Fibroblast of lung (primary cell): ENCODE measurements around the gene CLTB. TPM values are rescaled to one million over a fixed set of nuclear protein-coding genes. Genes with fewer than 3 reads are reported as not detected.

Experiments used
- DNase-seq, 2 donors: peaks; one replicate each; pipeline versions ENCODE4 v3.0.0 to v3.0.0-alpha.2; 2010; ENCODE audit warnings: low read depth in 2 of 2
- H2AFZ ChIP-seq: 2 replicates; pipeline ENCODE4 v1.5.1; 2012; ENCODE audit warnings: low read length, control low read depth, inconsistent platforms
- H3K27ac ChIP-seq: 2 replicates; pipeline ENCODE4 v1.5.1; 2011; ENCODE audit warnings: low read length, control low read depth; ENCODE audit not compliant: insufficient read depth
- H3K27me3 ChIP-seq: 2 replicates; pipeline ENCODE4 v1.5.1; 2011; ENCODE audit warnings: mild to moderate bottlenecking, low read length; ENCODE audit not compliant: control insufficient read depth, insufficient read depth
- H3K36me3 ChIP-seq: 2 replicates; pipeline ENCODE4 v1.5.1; 2011; ENCODE audit warnings: low read length; ENCODE audit not compliant: control insufficient read depth, insufficient read depth
- H3K4me1 ChIP-seq: 2 replicates; pipeline ENCODE4 v1.5.1; 2011; ENCODE audit warnings: low read length; ENCODE audit not compliant: control insufficient read depth, insufficient read depth; ENCODE audit errors: extremely low read depth
- H3K4me2 ChIP-seq: 2 replicates; pipeline ENCODE4 v1.5.1; 2011; ENCODE audit warnings: low read length, control low read depth; ENCODE audit not compliant: insufficient read depth; ENCODE audit errors: extremely low read depth
- H3K4me3 ChIP-seq, 4 experiments: fragments of 200-600 bp in 1 of 4; sonication (generic) in 1 of 4; replicated peaks in 1 of 4; 2 replicates each; pipeline ENCODE4 v1.5.1; 2011 to 2016; ENCODE audit warnings: low read length in 4 of 4, low read depth in 3 of 4, mild to moderate bottlenecking in 3 of 4, control low read depth in 2 of 4, inconsistent platforms in 1 of 4, mixed read lengths in 1 of 4; ENCODE audit not compliant: insufficient read depth in 1 of 4; ENCODE audit errors: control extremely low read depth in 1 of 4
- H3K79me2 ChIP-seq: 2 replicates; pipeline ENCODE4 v1.5.1; 2012; ENCODE audit warnings: mild to moderate bottlenecking, low read length, inconsistent platforms; ENCODE audit not compliant: control insufficient read depth, insufficient read depth
- H3K9ac ChIP-seq: 2 replicates; pipeline ENCODE4 v1.5.1; 2011; ENCODE audit warnings: mild to moderate bottlenecking, low read length, control low read depth; ENCODE audit not compliant: insufficient read depth
- H3K9me3 ChIP-seq: 2 replicates; pipeline ENCODE4 v1.5.1; 2012; ENCODE audit warnings: low read depth, low read length; ENCODE audit not compliant: control insufficient read depth, insufficient read depth
- H4K20me1 ChIP-seq: 2 replicates; pipeline ENCODE4 v1.5.1; 2011; ENCODE audit warnings: low read length; ENCODE audit not compliant: control insufficient read depth, insufficient read depth; ENCODE audit errors: extremely low read depth
- CTCF ChIP-seq, 2 donors: IDR thresholded peaks in 1 of 2; conservative IDR thresholded peaks in 1 of 2; 1 replicate in 1 of 2; 2 replicates in 1 of 2; pipeline ENCODE4 v1.5.1; 2011 to 2012; ENCODE audit warnings: low read length in 2 of 2, control low read depth in 1 of 2, inconsistent platforms in 1 of 2, low read depth in 1 of 2, mild to moderate bottlenecking in 1 of 2
- EZH2 ChIP-seq: IDR thresholded peaks from 2 replicates; pipeline ENCODE4 v1.5.1; 2012; ENCODE audit warnings: low read length, control low read depth, mild to moderate bottlenecking; ENCODE audit errors: missing control alignments
- polyA plus RNA-seq, 2 donors: library from polyadenylated mRNA; depleted of rRNA in 1 of 2; stranded (reverse) in 1 of 2; unstranded in 1 of 2; fragments of >200 nt; gene quantifications; 2 replicates each; pipeline ENCODE4 v1.2.1, GENCODE V29; 2011 to 2012; ENCODE audit warnings: missing spikeins in 1 of 2
- total RNA-seq: library from RNA; depleted of rRNA; stranded (reverse); fragments of >200 nt; gene quantifications from 2 replicates; pipeline ENCODE4 v1.2.1, GENCODE V29; 2014

Gene CLTB
- total and polyA plus RNA-seq, 2 donors (not counting 1 experiment from before 2014, with no cell fraction given) = 90.8 to 94.3 TPM

- peak; percentile 15 to 62 for DNase-seq
- H4K20me1 ChIP-seq = no peaks in the 10 kb centered on the region
- H3K9me3 ChIP-seq = no peaks in the 10 kb centered on the region
- H3K79me2 ChIP-seq = peaks cover 45% of the 10 kb centered on the region
- no peak overlapping the region for H2AFZ ChIP-seq
- H3K27ac ChIP-seq = no peak overlapping the region
- H3K27me3 ChIP-seq = no peaks in the 10 kb centered on the region
- H3K9ac ChIP-seq = no peak overlapping the region
- TF ChIP-seq CTCF (conservative IDR thresholded peaks at IDR 0.05 in 1 of 2, IDR thresholded peaks at IDR 0.05 in 1 of 2; ENCODE audit: low read depth in 1 of 2, low read length in 2 of 2) = no peak
- TF ChIP-seq EZH2 = no peak
- H3K4me3 ChIP-seq = peak overlapping the region in 2 of 4 experiments; percentile 40 to 41
- H3K4me2 ChIP-seq = no peak overlapping the region
- H3K4me1 ChIP-seq = peaks cover 2% of the 10 kb centered on the region
- peaks cover 5% of the 10 kb centered on the region for H3K36me3 ChIP-seq
Measured at GRCh38 chr5:176359658-176360057, 56.7 kb downstream of the CLTB start.

- H3K9ac ChIP-seq = no peak overlapping the region
- H3K4me1 ChIP-seq = peaks cover 2% of the 10 kb centered on the region
- DNase-seq = no peak
- H3K27ac ChIP-seq = no peak overlapping the region
- H3K27me3 ChIP-seq = no peaks in the 10 kb centered on the region
- H3K9me3 ChIP-seq = no peaks in the 10 kb centered on the region
- TF ChIP-seq CTCF (conservative IDR thresholded peaks at IDR 0.05 in 1 of 2, IDR thresholded peaks at IDR 0.05 in 1 of 2; ENCODE audit: low read depth in 1 of 2, low read length in 2 of 2) = no peak
- TF ChIP-seq EZH2 = no peak
- H3K36me3 ChIP-seq = peaks cover 8% of the 10 kb centered on the region
- peaks cover 47% of the 10 kb centered on the region for H3K79me2 ChIP-seq
- H2AFZ ChIP-seq = no peak overlapping the region
- no peak overlapping the region for H3K4me2 ChIP-seq
- no peaks in the 10 kb centered on the region for H4K20me1 ChIP-seq
- no peak overlapping the region for H3K4me3 ChIP-seq
Measured at GRCh38 chr5:176356179-176356566, 60.2 kb downstream of the CLTB start.

GRCh38 chr5:176355400-176356178 is 60.8 kb downstream of the CLTB start:
- Histone ChIP-seq H3K4me1 (peaks cover 2% of the 10 kb centered on the region), H3K27ac (no peak overlapping the region), H3K4me3 (no peak overlapping the region), H3K9ac (no peak overlapping the region), H3K36me3 (peaks cover 10% of the 10 kb centered on the region), H3K9me3 (no peaks in the 10 kb centered on the region), H4K20me1 (no peaks in the 10 kb centered on the region), H2AFZ (no peak overlapping the region), H3K27me3 (no peaks in the 10 kb centered on the region), H3K79me2 (peaks cover 43% of the 10 kb centered on the region), H3K4me2 (no peak overlapping the region)
- no peak for DNase-seq
- TF ChIP-seq EZH2 (no peak), CTCF (conservative IDR thresholded peaks at IDR 0.05 in 1 of 2, IDR thresholded peaks at IDR 0.05 in 1 of 2; ENCODE audit: low read depth in 1 of 2, low read length in 2 of 2) (no peak)
